Loucy (cell line): Measurements from ENCODE around the gene C2CD4C.

Source experiments
- H2AFZ ChIP-seq: fragments of 200-600 bp; sonication (generic); 2 replicates; pipeline ENCODE4 v1.6.0; 2016; ENCODE audit warnings: antibody characterized with exemption, mild to moderate bottlenecking, low read length, moderate library complexity
- H3F3A ChIP-seq: fragments of 200-600 bp; 2 replicates; pipeline ENCODE4 v1.6.0; 2016; ENCODE audit warnings: antibody characterized with exemption, low read depth, mild to moderate bottlenecking
- H3K27me3 ChIP-seq: fragments of 200-600 bp; sonication (generic); 2 replicates; pipeline ENCODE4 v1.6.1; 2014; ENCODE audit warnings: low read length, mild to moderate bottlenecking; ENCODE audit not compliant: insufficient read depth, poor library complexity, severe bottlenecking
- H3K36me3 ChIP-seq: fragments of 200-600 bp; sonication (generic); 2 replicates; pipeline ENCODE4 v1.6.1; 2016; ENCODE audit warnings: low read length; ENCODE audit not compliant: insufficient read depth
- H3K4me1 ChIP-seq: fragments of 200-600 bp; sonication (generic); 2 replicates; pipeline ENCODE4 v1.5.1; 2014; ENCODE audit warnings: low read length, mild to moderate bottlenecking; ENCODE audit not compliant: insufficient read depth, poor library complexity, severe bottlenecking
- H3K4me2 ChIP-seq: fragments of 200-600 bp; sonication (generic); 2 replicates; pipeline ENCODE4 v1.6.0; 2014; ENCODE audit warnings: antibody characterized with exemption, low read length, low read depth, mild to moderate bottlenecking; ENCODE audit not compliant: poor library complexity, severe bottlenecking
- H3K4me3 ChIP-seq: fragments of 200-600 bp; sonication (generic); 2 replicates; pipeline ENCODE4 v1.5.1; 2014; ENCODE audit warnings: low read length, mild to moderate bottlenecking, mixed read lengths; ENCODE audit not compliant: poor library complexity, severe bottlenecking
- H3K79me2 ChIP-seq: fragments of 200-600 bp; sonication (generic); 2 replicates; pipeline ENCODE4 v1.6.1; 2014; ENCODE audit warnings: low read length; ENCODE audit not compliant: insufficient read depth
- H3K9ac ChIP-seq: fragments of 200-600 bp; sonication (generic); 2 replicates; pipeline ENCODE4 v1.6.0; 2014; ENCODE audit warnings: mild to moderate bottlenecking, low read depth, low read length, moderate library complexity; ENCODE audit not compliant: poor library complexity, severe bottlenecking
- H3K9me2 ChIP-seq: fragments of 200-600 bp; sonication (generic); replicated peaks from 2 replicates; pipeline ENCODE4 v1.6.1; 2016; ENCODE audit warnings: low read depth, low read length, mixed read lengths
- H3K9me3 ChIP-seq: fragments of 200-600 bp; sonication (generic); 2 replicates; pipeline ENCODE4 v1.6.1; 2014; ENCODE audit warnings: mild to moderate bottlenecking, antibody characterized with exemption, low read length, low read depth; ENCODE audit not compliant: insufficient read depth
- H4K20me1 ChIP-seq: fragments of 200-600 bp; sonication (generic); 2 replicates; pipeline ENCODE4 v1.6.0; 2014; ENCODE audit warnings: antibody characterized with exemption, low read length, mild to moderate bottlenecking; ENCODE audit not compliant: insufficient read depth, poor library complexity, severe bottlenecking
- EZH2phosphoT487 ChIP-seq: fragments of 200-600 bp; IDR thresholded peaks from 2 replicates; pipeline ENCODE4 v1.6.1; 2018; ENCODE audit warnings: antibody characterized with exemption, mild to moderate bottlenecking, moderate library complexity, borderline replicate concordance
- TF ChIP-seq, protein P1 (sequence below): fragments of 200-600 bp; sonication (generic); conservative IDR thresholded peaks from 2 replicates; pipeline ENCODE4 v1.5.1; 2014; ENCODE audit warnings: mild to moderate bottlenecking, antibody characterized with exemption, low read length

C2CD4C gene

DNA sequence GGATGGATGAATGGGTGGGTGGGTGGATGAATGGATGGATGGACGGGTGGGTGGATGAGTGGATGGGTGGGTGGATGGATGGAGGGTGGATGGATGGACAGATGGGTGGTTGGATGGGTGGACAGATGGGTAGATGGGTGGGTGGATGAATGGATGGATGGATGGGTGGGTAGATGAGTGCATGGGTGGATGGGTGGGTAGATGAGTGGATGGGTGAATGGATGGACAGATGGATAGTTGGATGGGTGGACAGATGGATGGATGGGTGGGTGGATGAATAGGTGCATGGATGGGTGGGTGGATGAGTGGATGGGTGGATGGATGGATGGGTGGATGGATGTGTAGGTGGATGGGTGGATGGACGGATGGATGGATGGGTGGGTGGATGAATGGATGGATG lies 34.1 kb upstream of the C2CD4C start:
- Histone ChIP-seq H4K20me1 (no peaks in the 10 kb centered on the region), H3K79me2 (no peaks in the 10 kb centered on the region), H3K9ac (no peak overlapping the region), H3K27me3 (no peaks in the 10 kb centered on the region), H3K36me3 (no peaks in the 10 kb centered on the region), H3K4me3 (no peak overlapping the region), H3K4me2 (no peak overlapping the region), H3K9me3 (peaks cover 9% of the 10 kb centered on the region; the same call in 1 of the 2 replicates), H3K4me1 (no peaks in the 10 kb centered on the region), H3K9me2 (no peaks in the 10 kb centered on the region), H3F3A (no peaks in the 10 kb centered on the region), H2AFZ (no peak overlapping the region)
- no peak for TF ChIP-seq EZH2phosphoT487
- TF ChIP-seq, protein P1, sequence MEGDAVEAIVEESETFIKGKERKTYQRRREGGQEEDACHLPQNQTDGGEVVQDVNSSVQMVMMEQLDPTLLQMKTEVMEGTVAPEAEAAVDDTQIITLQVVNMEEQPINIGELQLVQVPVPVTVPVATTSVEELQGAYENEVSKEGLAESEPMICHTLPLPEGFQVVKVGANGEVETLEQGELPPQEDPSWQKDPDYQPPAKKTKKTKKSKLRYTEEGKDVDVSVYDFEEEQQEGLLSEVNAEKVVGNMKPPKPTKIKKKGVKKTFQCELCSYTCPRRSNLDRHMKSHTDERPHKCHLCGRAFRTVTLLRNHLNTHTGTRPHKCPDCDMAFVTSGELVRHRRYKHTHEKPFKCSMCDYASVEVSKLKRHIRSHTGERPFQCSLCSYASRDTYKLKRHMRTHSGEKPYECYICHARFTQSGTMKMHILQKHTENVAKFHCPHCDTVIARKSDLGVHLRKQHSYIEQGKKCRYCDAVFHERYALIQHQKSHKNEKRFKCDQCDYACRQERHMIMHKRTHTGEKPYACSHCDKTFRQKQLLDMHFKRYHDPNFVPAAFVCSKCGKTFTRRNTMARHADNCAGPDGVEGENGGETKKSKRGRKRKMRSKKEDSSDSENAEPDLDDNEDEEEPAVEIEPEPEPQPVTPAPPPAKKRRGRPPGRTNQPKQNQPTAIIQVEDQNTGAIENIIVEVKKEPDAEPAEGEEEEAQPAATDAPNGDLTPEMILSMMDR: no peak

DNA sequence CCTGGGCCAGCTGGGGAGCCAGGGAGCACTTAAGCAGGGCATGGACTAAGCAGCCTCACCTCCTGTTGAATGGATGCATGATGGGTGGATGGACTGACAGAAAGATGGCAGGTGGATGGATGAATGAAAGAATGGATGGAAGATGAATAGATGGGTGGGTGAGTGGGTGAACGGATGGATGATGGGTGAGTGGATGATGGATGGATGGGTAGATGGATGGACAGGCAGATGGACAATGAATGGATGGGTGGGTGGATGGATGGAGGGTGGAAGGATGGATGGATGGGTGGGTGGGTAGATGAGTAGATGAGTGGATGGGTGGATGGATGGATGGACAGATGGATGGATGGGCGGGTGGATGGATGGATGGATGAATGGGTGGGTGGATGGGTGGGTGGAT lies 33.1 kb upstream of the C2CD4C start:
- Histone ChIP-seq H3K4me2 (no peak overlapping the region), H3K9me2 (no peaks in the 10 kb centered on the region), H3K79me2 (no peaks in the 10 kb centered on the region), H3K36me3 (no peaks in the 10 kb centered on the region), H3K4me1 (no peaks in the 10 kb centered on the region), H3K9me3 (peaks cover 9% of the 10 kb centered on the region; the same call in 1 of the 2 replicates), H3F3A (no peaks in the 10 kb centered on the region), H3K9ac (no peak overlapping the region), H3K4me3 (no peak overlapping the region), H3K27me3 (no peaks in the 10 kb centered on the region), H2AFZ (no peak overlapping the region), H4K20me1 (no peaks in the 10 kb centered on the region)
- TF ChIP-seq, protein P1: no peak
- TF ChIP-seq EZH2phosphoT487: no peak

DNA sequence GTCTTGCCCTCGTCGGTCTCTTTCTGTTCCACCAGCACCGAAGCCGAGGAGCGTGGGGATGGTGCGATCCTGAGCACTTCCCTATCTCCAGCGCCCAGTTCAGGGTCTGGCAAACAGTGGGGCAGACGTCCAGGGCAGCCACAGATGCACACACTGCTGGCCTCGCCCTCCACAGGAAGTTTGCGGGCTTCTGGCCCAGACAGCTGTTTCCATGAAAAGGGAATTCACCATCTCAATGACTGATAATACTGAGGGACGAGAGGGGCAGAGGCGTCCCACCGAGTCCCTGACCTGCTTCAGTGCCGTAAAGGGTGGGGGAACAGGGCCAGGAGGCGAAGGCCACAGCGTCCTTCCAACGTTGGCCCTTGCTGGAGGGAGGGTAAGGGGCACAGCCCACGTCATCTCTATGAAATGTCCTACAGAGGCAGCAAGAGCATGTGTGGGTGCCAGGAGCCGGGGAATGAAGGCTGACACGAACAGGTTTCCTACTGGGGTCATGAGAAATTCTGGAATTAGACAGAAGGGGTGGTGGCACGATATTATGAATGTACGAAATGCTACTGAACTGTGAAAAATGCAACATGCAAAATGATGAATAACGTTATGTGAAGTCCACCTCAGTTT lies 32.4 kb upstream of the C2CD4C start:
- no peak overlapping the region for H3K4me2 ChIP-seq
- H3K9me2 ChIP-seq: no peaks in the 10 kb centered on the region
- H3K4me1 ChIP-seq: no peaks in the 10 kb centered on the region
- no peaks in the 10 kb centered on the region for H3K36me3 ChIP-seq
- H3K79me2 ChIP-seq: no peaks in the 10 kb centered on the region
- H2AFZ ChIP-seq: no peak overlapping the region
- no peak overlapping the region for H3K4me3 ChIP-seq
- H3K9me3 ChIP-seq: peaks cover 11% of the 10 kb centered on the region; the same call in 1 of the 2 replicates
- H4K20me1 ChIP-seq: no peaks in the 10 kb centered on the region
- TF ChIP-seq EZH2phosphoT487: no peak
- TF ChIP-seq, protein P1: no peak
- no peak overlapping the region for H3K9ac ChIP-seq
- H3F3A ChIP-seq: no peaks in the 10 kb centered on the region
- no peaks in the 10 kb centered on the region for H3K27me3 ChIP-seq
